ENCODE data around the gene MSL1.

The MSL1 gene

GRCh38 chr17:40178660-40179059 is 56.9 kb downstream of the MSL1 start:
- Histone ChIP-seq H3K4me2 (ENCODE audit: low read length) (no peak overlapping the region), H3K4me1 (no peaks in the 10 kb centered on the region), H3K9ac (no peak overlapping the region), H3K27me3 (ENCODE audit: control insufficient read depth, insufficient read depth, low read length) (no peaks in the 10 kb centered on the region), H3K27ac (no peak overlapping the region), H3K36me3 (ENCODE audit: control insufficient read depth, insufficient read depth, low read length) (no peaks in the 10 kb centered on the region), H3K4me3 (ENCODE audit: low read depth, low read length) (no peak overlapping the region), H3K79me2 (no peaks in the 10 kb centered on the region), H2AFZ (no peak overlapping the region), H3K9me3 (ENCODE audit: control insufficient read depth, low read length) (no peaks in the 10 kb centered on the region)
- TF ChIP-seq, protein P1, sequence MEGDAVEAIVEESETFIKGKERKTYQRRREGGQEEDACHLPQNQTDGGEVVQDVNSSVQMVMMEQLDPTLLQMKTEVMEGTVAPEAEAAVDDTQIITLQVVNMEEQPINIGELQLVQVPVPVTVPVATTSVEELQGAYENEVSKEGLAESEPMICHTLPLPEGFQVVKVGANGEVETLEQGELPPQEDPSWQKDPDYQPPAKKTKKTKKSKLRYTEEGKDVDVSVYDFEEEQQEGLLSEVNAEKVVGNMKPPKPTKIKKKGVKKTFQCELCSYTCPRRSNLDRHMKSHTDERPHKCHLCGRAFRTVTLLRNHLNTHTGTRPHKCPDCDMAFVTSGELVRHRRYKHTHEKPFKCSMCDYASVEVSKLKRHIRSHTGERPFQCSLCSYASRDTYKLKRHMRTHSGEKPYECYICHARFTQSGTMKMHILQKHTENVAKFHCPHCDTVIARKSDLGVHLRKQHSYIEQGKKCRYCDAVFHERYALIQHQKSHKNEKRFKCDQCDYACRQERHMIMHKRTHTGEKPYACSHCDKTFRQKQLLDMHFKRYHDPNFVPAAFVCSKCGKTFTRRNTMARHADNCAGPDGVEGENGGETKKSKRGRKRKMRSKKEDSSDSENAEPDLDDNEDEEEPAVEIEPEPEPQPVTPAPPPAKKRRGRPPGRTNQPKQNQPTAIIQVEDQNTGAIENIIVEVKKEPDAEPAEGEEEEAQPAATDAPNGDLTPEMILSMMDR (IDR thresholded peaks at IDR 0.05) = no peak

- TF ChIP-seq, protein P1 (IDR thresholded peaks at IDR 0.05) = no peak
- H3K9ac ChIP-seq = no peak overlapping the region
- H3K4me3 ChIP-seq (ENCODE audit: low read depth, low read length) = no peak overlapping the region
- no peaks in the 10 kb centered on the region for H3K4me1 ChIP-seq
- H3K27me3 ChIP-seq (ENCODE audit: control insufficient read depth, insufficient read depth, low read length) = no peaks in the 10 kb centered on the region
- H3K36me3 ChIP-seq (ENCODE audit: control insufficient read depth, insufficient read depth, low read length) = no peaks in the 10 kb centered on the region
- no peak overlapping the region for H2AFZ ChIP-seq
- H3K9me3 ChIP-seq (ENCODE audit: control insufficient read depth, low read length) = no peaks in the 10 kb centered on the region
- H3K4me2 ChIP-seq (ENCODE audit: low read length) = no peak overlapping the region
- no peak overlapping the region for H3K27ac ChIP-seq
- no peaks in the 10 kb centered on the region for H3K79me2 ChIP-seq
Observed at GRCh38 chr17:40179923-40180659, 58.3 kb downstream of the MSL1 start.

- H3K27me3 ChIP-seq (ENCODE audit: control insufficient read depth, insufficient read depth, low read length) = no peaks in the 10 kb centered on the region
- H3K27ac ChIP-seq = no peak overlapping the region
- no peak overlapping the region for H3K9ac ChIP-seq
- TF ChIP-seq, protein P1 (IDR thresholded peaks at IDR 0.05) = no peak
- H3K9me3 ChIP-seq (ENCODE audit: control insufficient read depth, low read length) = no peaks in the 10 kb centered on the region
- no peak overlapping the region for H3K4me2 ChIP-seq (ENCODE audit: low read length)
- H2AFZ ChIP-seq = no peak overlapping the region
- no peaks in the 10 kb centered on the region for H3K4me1 ChIP-seq
- no peaks in the 10 kb centered on the region for H3K79me2 ChIP-seq
- H3K36me3 ChIP-seq (ENCODE audit: control insufficient read depth, insufficient read depth, low read length) = no peaks in the 10 kb centered on the region
- H3K4me3 ChIP-seq (ENCODE audit: low read depth, low read length) = no peak overlapping the region
Observed at GRCh38 chr17:40180694-40181093, 58.9 kb downstream of the MSL1 start.

DNA sequence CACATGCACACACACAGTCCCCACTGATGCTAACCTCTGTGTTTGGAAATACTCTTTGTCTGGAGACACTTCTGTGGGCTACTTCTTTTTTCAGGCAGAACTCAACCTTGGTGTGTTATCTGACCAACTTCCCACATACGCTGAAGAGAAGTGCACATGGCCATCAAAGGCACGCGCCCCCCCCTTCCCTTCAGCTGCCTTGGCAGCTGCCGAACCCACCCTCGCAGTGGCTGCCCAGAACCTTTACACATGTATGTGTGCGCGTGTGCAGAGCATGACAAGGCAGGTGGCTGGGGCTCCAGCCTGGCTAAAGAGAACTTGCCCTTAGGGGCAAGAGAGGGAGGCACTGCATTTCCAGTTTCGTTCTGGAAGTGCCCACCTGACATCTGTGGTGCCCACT is 59.4 kb downstream of the MSL1 start:
- Histone ChIP-seq H3K4me1 (no peaks in the 10 kb centered on the region), H3K4me3 (ENCODE audit: low read depth, low read length) (no peak overlapping the region), H3K9me3 (ENCODE audit: control insufficient read depth, low read length) (no peaks in the 10 kb centered on the region), H3K36me3 (ENCODE audit: control insufficient read depth, insufficient read depth, low read length) (no peaks in the 10 kb centered on the region), H2AFZ (no peak overlapping the region), H3K4me2 (ENCODE audit: low read length) (no peak overlapping the region), H3K27me3 (ENCODE audit: control insufficient read depth, insufficient read depth, low read length) (no peaks in the 10 kb centered on the region), H3K79me2 (no peaks in the 10 kb centered on the region), H3K27ac (no peak overlapping the region), H3K9ac (no peak overlapping the region)
- TF ChIP-seq, protein P1 (IDR thresholded peaks at IDR 0.05) = no peak

- TF ChIP-seq, protein P1 (IDR thresholded peaks at IDR 0.05) = no peak
- Histone ChIP-seq H3K27ac (no peak overlapping the region), H3K36me3 (ENCODE audit: control insufficient read depth, insufficient read depth, low read length) (no peaks in the 10 kb centered on the region), H3K27me3 (ENCODE audit: control insufficient read depth, insufficient read depth, low read length) (no peaks in the 10 kb centered on the region), H3K9me3 (ENCODE audit: control insufficient read depth, low read length) (no peaks in the 10 kb centered on the region), H3K79me2 (no peaks in the 10 kb centered on the region), H3K4me2 (ENCODE audit: low read length) (no peak overlapping the region), H3K4me3 (ENCODE audit: low read depth, low read length) (no peak overlapping the region), H3K9ac (no peak overlapping the region), H3K4me1 (no peaks in the 10 kb centered on the region), H2AFZ (no peak overlapping the region)
Observed at GRCh38 chr17:40182606-40183005, 60.8 kb downstream of the MSL1 start.

Data from parathyroid adenoma (tissue), 2 donors.